IMR-90 (cell line): ENCODE measurements around the gene IL6. TPM values are rescaled to one million over a fixed set of nuclear protein-coding genes. Genes with fewer than 3 reads are reported as not detected.
"Not testable (repeated sequence)": the region's sequence is repeated elsewhere in the genome, so short reads cannot be mapped to it uniquely, and the experiment has no call there.

Experiments used
- ATAC-seq: fragments of 200-7000 bp; cut with Tn5 transposase; 2 replicates; pipeline ENCODE4 v1.9.1; 2020; ENCODE audit warnings: low read depth, mild to moderate bottlenecking, moderate library complexity
- BruUV-seq: library from RNA; stranded (reverse); fragments of 400-500 nt; replicated peaks from 2 replicates; lab custom pipeline; 2021; lab: Mats Ljungman, UMichigan
- CTCF ChIA-PET: fragments of 300-600 bp; formaldehyde crosslinking; extraction: SDS; loops from one replicate; lab custom pipeline; 2021; ENCODE audit warnings: antibody characterized with exemption; lab: Yijun Ruan, JAX
- POLR2A ChIA-PET: fragments of 300-600 bp; sonication (Branson Sonifier 250); formaldehyde crosslinking; loops from one replicate; lab custom pipeline; 2022; ENCODE audit warnings: antibody characterized with exemption; ENCODE audit not compliant: unreplicated experiment; lab: Charles Lee
- DNase-seq: peaks from one replicate; pipeline ENCODE4 v3.0.0; 2013
- H2AFZ ChIP-seq: replicated peaks from 2 replicates; pipeline ENCODE3; 2013; ENCODE audit warnings: low read length, mild to moderate bottlenecking; ENCODE audit not compliant: poor library complexity
- H2AK5ac ChIP-seq: 2 replicates; pipeline ENCODE4 v1.6.1; 2013; ENCODE audit warnings: low read depth, low read length, inconsistent platforms
- H2AK9ac ChIP-seq: replicated peaks from 2 replicates; pipeline ENCODE3; 2013; ENCODE audit warnings: mild to moderate bottlenecking, low read depth, low read length, moderate library complexity; ENCODE audit not compliant: poor library complexity
- H2BK120ac ChIP-seq: 2 replicates; pipeline ENCODE4 v1.6.1; 2013; ENCODE audit warnings: low read depth, low read length, inconsistent platforms
- H2BK15ac ChIP-seq: 3 replicates; pipeline ENCODE4 v1.6.1; 2013; ENCODE audit warnings: low read depth, low read length, inconsistent platforms
- H2BK20ac ChIP-seq: 2 replicates; pipeline ENCODE4 v1.6.1; 2013; ENCODE audit warnings: low read depth, mild to moderate bottlenecking, inconsistent platforms, low read length, moderate library complexity
- H2BK5ac ChIP-seq: 2 replicates; pipeline ENCODE4 v1.6.1; 2013; ENCODE audit warnings: mild to moderate bottlenecking, low read depth, low read length, inconsistent platforms; ENCODE audit not compliant: poor library complexity, severe bottlenecking
- H3K14ac ChIP-seq: replicated peaks from 2 replicates; pipeline ENCODE4 v1.6.1; 2013; ENCODE audit warnings: low read depth, low read length, inconsistent platforms
- H3K18ac ChIP-seq: 2 replicates; pipeline ENCODE4 v1.6.1; 2013; ENCODE audit warnings: low read depth, low read length, control low read depth
- H3K23ac ChIP-seq: 2 replicates; pipeline ENCODE4 v1.6.1; 2013; ENCODE audit warnings: low read depth, low read length, inconsistent platforms
- H3K27ac ChIP-seq: 2 replicates; pipeline ENCODE4 v1.5.1; 2013; ENCODE audit warnings: mild to moderate bottlenecking, control low read depth, low read length; ENCODE audit not compliant: insufficient read depth
- H3K27me3 ChIP-seq: 2 replicates; pipeline ENCODE4 v1.6.1; 2013; ENCODE audit warnings: low read length; ENCODE audit not compliant: control insufficient read depth, insufficient read depth
- H3K36me3 ChIP-seq: 2 replicates; pipeline ENCODE4 v1.6.1; 2013; ENCODE audit warnings: low read length, mixed read lengths; ENCODE audit not compliant: control insufficient read depth, insufficient read depth
- H3K4ac ChIP-seq: 2 replicates; pipeline ENCODE4 v1.6.1; 2013; ENCODE audit warnings: low read depth, low read length, inconsistent platforms
- H3K4me1 ChIP-seq: 2 replicates; pipeline ENCODE4 v1.6.1; 2013; ENCODE audit warnings: low read length, mixed read lengths; ENCODE audit not compliant: control insufficient read depth, insufficient read depth
- H3K4me2 ChIP-seq: 2 replicates; pipeline ENCODE4 v1.6.1; 2013; ENCODE audit warnings: low read depth, mild to moderate bottlenecking, control low read depth, low read length, moderate library complexity
- H3K4me3 ChIP-seq: 2 replicates; pipeline ENCODE4 v1.5.1; 2013; ENCODE audit warnings: low read depth, mild to moderate bottlenecking, control low read depth, low read length, moderate library complexity; ENCODE audit not compliant: insufficient read depth
- H3K56ac ChIP-seq: 2 replicates; pipeline ENCODE4 v1.6.1; 2013; ENCODE audit warnings: low read length, inconsistent platforms; ENCODE audit not compliant: insufficient read depth; ENCODE audit errors: extremely low read depth
- H3K79me1 ChIP-seq, 2 experiments: 2 replicates each; pipeline ENCODE4 v1.6.1; 2013; ENCODE audit warnings: low read length in 2 of 2, inconsistent platforms in 1 of 2, low read depth in 1 of 2
- H3K9ac ChIP-seq: 2 replicates; pipeline ENCODE4 v1.6.1; 2013; ENCODE audit warnings: low read depth, low read length, control low read depth
- H3K9me1 ChIP-seq: 2 replicates; pipeline ENCODE4 v1.6.1; 2013; ENCODE audit warnings: low read length, inconsistent platforms; ENCODE audit not compliant: insufficient read depth
- H3K9me3 ChIP-seq: 2 replicates; pipeline ENCODE4 v1.6.1; 2013; ENCODE audit warnings: low read length; ENCODE audit not compliant: control insufficient read depth, insufficient read depth
- H4K20me1 ChIP-seq: 2 replicates; pipeline ENCODE4 v1.6.1; 2013; ENCODE audit warnings: low read length, inconsistent platforms; ENCODE audit not compliant: insufficient read depth
- H4K5ac ChIP-seq: 2 replicates; pipeline ENCODE4 v1.6.1; 2013; ENCODE audit warnings: mild to moderate bottlenecking, low read depth, low read length, control low read depth
- H4K8ac ChIP-seq, 2 experiments: 2 replicates each; pipeline ENCODE4 v1.6.1; 2013; ENCODE audit warnings: low read depth in 2 of 2, low read length in 2 of 2, control low read depth in 1 of 2, inconsistent platforms in 1 of 2
- H4K91ac ChIP-seq: 2 replicates; pipeline ENCODE4 v1.6.1; 2013; ENCODE audit warnings: low read depth, low read length, inconsistent platforms; ENCODE audit not compliant: insufficient read depth
- WGBS, 2 experiments: methylation state at CpG; one replicate each; pipeline versions ENCODE4 v1.1.5 to v1.1.7; 2013; ENCODE audit warnings: missing lambda C conversion rate in 2 of 2; ENCODE audit not compliant: insufficient read length in 1 of 2; ENCODE audit errors: extremely low coverage in 2 of 2; 5-methylcytosine and 5-hydroxymethylcytosine counted together
- dilution Hi-C: fragments of 300-500 bp; cut with HindIII; formaldehyde crosslinking; loops from one replicate; pipeline ENCODE4 v1.14.3; 2018; ENCODE audit warnings: low sequenced_read_pairs; ENCODE audit not compliant: unreplicated experiment
- in situ Hi-C: fragments of 300-500 bp; cut with MboI; formaldehyde crosslinking; loops from 3 replicates; pipeline ENCODE4 v1.14.3; 2019; ENCODE audit warnings: low sequenced_read_pairs, inconsistent platforms, mixed read lengths
- intact Hi-C: fragments of 100-400 bp; cut with micrococcal nuclease; formaldehyde crosslinking; loops from 2 replicates; pipeline ENCODE4 v1.10.0; 2022
- polyA plus RNA-seq, 3 experiments: library from polyadenylated mRNA; depleted of rRNA; stranded (reverse); fragments of >200 nt; gene quantifications; 2 replicates each; pipeline ENCODE4 v1.2.3, GENCODE V29; 2012; ENCODE audit warnings: low replicate concordance in 1 of 3
- total RNA-seq: library from RNA; depleted of rRNA; stranded (reverse); fragments of >200 nt; gene quantifications from 2 replicates; pipeline ENCODE4 v1.2.3, GENCODE V29; 2012

The IL6 gene
- total and polyA plus RNA-seq, 2 of the 4 experiments (the other 2 are of a cell fraction) = 15.2 to 50.8 TPM

DNA sequence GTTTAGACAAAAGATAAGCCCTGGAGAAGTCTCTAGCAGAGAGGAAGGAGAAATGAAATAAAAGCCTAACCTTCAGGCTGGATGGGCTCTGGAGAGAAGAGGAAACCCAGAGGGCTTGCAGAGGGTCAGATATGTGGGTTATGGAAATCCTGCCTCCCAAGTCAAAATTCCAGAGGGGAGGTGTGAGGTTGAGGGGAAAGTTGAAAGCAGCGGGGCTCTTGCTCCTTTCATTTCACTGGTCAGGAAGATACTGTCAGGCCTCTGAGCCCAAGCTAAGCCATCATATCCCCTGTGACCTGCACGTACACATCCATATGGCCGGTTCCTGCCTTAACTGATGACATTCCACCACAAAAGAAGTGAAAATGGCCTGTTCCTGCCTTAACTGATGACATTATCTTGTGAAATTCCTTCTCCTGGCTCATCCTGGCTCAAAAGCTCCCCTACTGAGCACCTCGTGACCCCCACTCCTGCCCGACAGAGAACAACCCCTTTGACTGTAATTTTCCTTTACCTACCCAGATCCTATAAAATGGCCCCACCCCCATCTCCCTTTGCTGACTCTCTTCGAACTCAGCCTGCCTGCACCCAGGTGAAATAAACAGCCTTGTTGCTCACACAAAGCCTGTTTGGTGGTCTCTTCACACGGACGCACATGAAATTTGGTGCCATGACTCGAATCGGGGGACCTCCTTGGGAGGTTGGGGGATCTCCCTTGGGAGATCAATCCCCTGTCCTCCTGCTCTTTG is 23.7 kb upstream of the IL6 start:
- Histone ChIP-seq H3K14ac (peak overlapping the region; percentile 81), H2BK120ac (peak overlapping the region; percentile 83), H2BK20ac (peak overlapping the region; percentile 87), H3K4ac (peak overlapping the region; percentile 80), H2AFZ (peak overlapping the region; percentile 63), H3K23ac (peak overlapping the region; percentile 24; the same call in 1 of the 2 replicates), H3K4me1 (peaks cover 10% of the 10 kb centered on the region), H2BK15ac (peak overlapping the region; percentile 30; the same call in 1 of the 3 replicates), H2BK5ac (peak overlapping the region; percentile 79), H3K18ac (peak overlapping the region; percentile 94; the same call in 1 of the 2 replicates), H4K91ac (peak overlapping the region; percentile 73), H3K27ac (peak overlapping the region; percentile 64), H4K8ac (peak overlapping the region in 1 of 2 experiments; percentile 77; a peak in 2 of 4 replicates), H3K4me2 (0 out of 2 replicates have a peak overlapping the region, but pooled peaks have one; percentile 13), H4K5ac (peak overlapping the region; percentile 94)
- H4K20me1 ChIP-seq, H3K56ac ChIP-seq, CTCF ChIA-PET, H3K9ac ChIP-seq, H2AK5ac ChIP-seq, DNase-seq, H2AK9ac ChIP-seq, H3K9me1 ChIP-seq, intact Hi-C loops, BruUV-seq, H3K9me3 ChIP-seq, dilution Hi-C loops, H3K79me1 ChIP-seq, POLR2A ChIA-PET, in situ Hi-C loops, H3K27me3 ChIP-seq, H3K4me3 ChIP-seq, H3K36me3 ChIP-seq: not testable (repeated sequence)
- no CpG with 5 or more reads among the region's 10 CpGs for whole genome bisulfite sequencing, 2 experiments
- peak; percentile 27 for ATAC-seq

GRCh38 chr7:22703978-22704610 is 22.9 kb upstream of the IL6 start:
- CTCF ChIA-PET, H4K8ac ChIP-seq, ATAC-seq, H3K4ac ChIP-seq, H3K9ac ChIP-seq, H2AK9ac ChIP-seq, H3K4me2 ChIP-seq, H3K23ac ChIP-seq, H2BK15ac ChIP-seq, H3K79me1 ChIP-seq, H3K18ac ChIP-seq, POLR2A ChIA-PET, H2AFZ ChIP-seq, H3K9me3 ChIP-seq, H4K5ac ChIP-seq, H2BK5ac ChIP-seq, H3K56ac ChIP-seq, DNase-seq, in situ Hi-C loops, H3K4me3 ChIP-seq, BruUV-seq, H3K27me3 ChIP-seq, dilution Hi-C loops, intact Hi-C loops, H4K20me1 ChIP-seq, H3K14ac ChIP-seq, H4K91ac ChIP-seq, H3K9me1 ChIP-seq, H3K27ac ChIP-seq, H3K36me3 ChIP-seq: not testable (repeated sequence)
- Histone ChIP-seq H3K4me1 (peaks cover 10% of the 10 kb centered on the region), H2AK5ac (peak overlapping the region; percentile 16; the same call in 1 of the 2 replicates), H2BK120ac (0 out of 2 replicates have a peak overlapping the region, but pooled peaks have one; percentile 14), H2BK20ac (0 out of 2 replicates have a peak overlapping the region, but pooled peaks have one; percentile 33)
- 98 to 100% methylated on average over 1 to 6 of the region's 17 CpGs for WGBS, 2 experiments
